Thyroid gland (tissue), 4 donors: ENCODE measurements around the gene SLC27A4. TPM values are rescaled to one million over a fixed set of nuclear protein-coding genes. Genes with fewer than 3 reads are reported as not detected.
A peak's percentile ranks its signal among the peaks of the same experiment; 100 is the strongest.

Source experiments
- DNase-seq, 2 donors: peaks; one replicate each; pipeline ENCODE4 v3.0.0-alpha.2; 2019
- H3K27ac ChIP-seq, 3 donors: fragments of 200-600 bp; sonication (generic); 1 replicate in 2 of 3; 2 replicates in 1 of 3; pipeline ENCODE4 v1.5.1; 2016 to 2019; ENCODE audit warnings: mild to moderate bottlenecking in 1 of 3, moderate library complexity in 1 of 3
- H3K27me3 ChIP-seq: fragments of 200-600 bp; sonication (generic); one replicate; pipeline ENCODE4 v1.5.1; 2019
- H3K36me3 ChIP-seq, 2 donors: fragments of 200-600 bp; sonication (generic); one replicate each; pipeline ENCODE4 v1.5.1; 2016 to 2019
- H3K4me1 ChIP-seq, 2 donors: fragments of 200-600 bp; sonication (generic); one replicate each; pipeline ENCODE4 v1.5.1; 2017 to 2019
- H3K4me3 ChIP-seq, 3 donors: fragments of 200-600 bp; sonication (generic); replicated peaks in 1 of 3; 1 replicate in 2 of 3; 2 replicates in 1 of 3; pipeline ENCODE4 v1.5.1; 2016; ENCODE audit warnings: mild to moderate bottlenecking in 1 of 3
- H3K9me3 ChIP-seq: fragments of 200-600 bp; sonication (generic); one replicate; pipeline ENCODE4 v1.5.1; 2017
- CTCF ChIP-seq, 6 experiments: fragments of 200-600 bp in 3 of 6; fragments of 450-650 bp in 3 of 6; sonication (generic) in 3 of 6; IDR thresholded peaks; one replicate each; pipeline ENCODE4 v1.5.1; 2016 to 2019; ENCODE audit warnings: antibody characterized with exemption in 6 of 6, mild to moderate bottlenecking in 2 of 6, inconsistent platforms in 1 of 6, moderate library complexity in 1 of 6
- POLR2A ChIP-seq, 2 donors: fragments of 450-650 bp; IDR thresholded peaks; one replicate each; pipeline ENCODE4 v1.6.1; 2017; ENCODE audit warnings: antibody characterized with exemption in 2 of 2, mild to moderate bottlenecking in 2 of 2, moderate library complexity in 1 of 2
- WGBS, 2 donors: methylation state at CpG; one replicate each; pipeline ENCODE4 v1.1.5; 2017; 5-methylcytosine and 5-hydroxymethylcytosine counted together
- intact Hi-C: fragments of 100-400 bp; cut with DNase I; formaldehyde crosslinking; loops from one replicate; pipeline ENCODE4 v1.15.1; 2023
- total RNA-seq, 4 donors: library from RNA; depleted of rRNA; stranded (reverse); fragments of >200 nt; gene quantifications; one replicate each; pipeline ENCODE4 v1.2.3, GENCODE V29; 2016

SLC27A4 gene
- total RNA-seq, 4 donors from 2014 or later: 15.9 to 38.4 (median 30.4) TPM

- intact Hi-C loops: no loop called here
- Histone ChIP-seq H3K27ac (no peak overlapping the region), H3K4me3 (no peak overlapping the region), H3K4me1 (peaks cover 12 to 25% of the 10 kb centered on the region in 2 donors), H3K9me3 (no peaks in the 10 kb centered on the region), H3K27me3 (no peaks in the 10 kb centered on the region), H3K36me3 (no peaks in the 10 kb centered on the region)
- WGBS, 2 donors: 91 to 92% methylated on average over 9 of the region's 9 CpGs
- no peak for TF ChIP-seq CTCF (IDR thresholded peaks at IDR 0.05)
- no peak for TF ChIP-seq POLR2A (IDR thresholded peaks at IDR 0.05)
- no peak for DNase-seq
Measured at GRCh38 chr9:128369024-128369706, 28.8 kb downstream of the SLC27A4 start.

- Histone ChIP-seq H3K4me1 (peaks cover 6 to 17% of the 10 kb centered on the region in 2 donors), H3K4me3 (peak overlapping the region; percentile 33 to 81 (median 65)), H3K9me3 (no peaks in the 10 kb centered on the region), H3K27me3 (no peaks in the 10 kb centered on the region), H3K36me3 (no peaks in the 10 kb centered on the region), H3K27ac (peak overlapping the region; percentile 72 to 86 (median 76))
- intact Hi-C loops: no loop called here
- DNase-seq: no peak
- no peak for TF ChIP-seq CTCF (IDR thresholded peaks at IDR 0.05)
- TF ChIP-seq POLR2A (IDR thresholded peaks at IDR 0.05): no peak
Measured at GRCh38 chr9:128370367-128370751, 30.0 kb downstream of the SLC27A4 start.

GRCh38 chr9:128370752-128371629 lies 30.7 kb downstream of the SLC27A4 start, which contains the start of gene URM1:
Gene URM1 (plus strand): TSS chr9:128371374. CDS start chr9:128371381, 7 bp downstream.
- WGBS, 2 donors: 0% methylated on average over 12 to 29 of the region's 55 CpGs

GRCh38 chr9:128371630-128372117 lies 31.3 kb downstream of the SLC27A4 start:
- intact Hi-C loops: no loop called here
- WGBS, 2 donors: 1% methylated on average over 10 of the region's 10 CpGs
- no peaks in the 10 kb centered on the region for H3K9me3 ChIP-seq
- no peak for TF ChIP-seq CTCF (IDR thresholded peaks at IDR 0.05)
- TF ChIP-seq POLR2A (IDR thresholded peaks at IDR 0.05): no peak
- no peaks in the 10 kb centered on the region for H3K27me3 ChIP-seq
- peak overlapping the region; percentile 52 to 81 (median 65) for H3K4me3 ChIP-seq
- peaks cover 6 to 17% of the 10 kb centered on the region in 2 donors for H3K4me1 ChIP-seq
- DNase-seq: no peak
- peak overlapping the region; percentile 35 to 61 (median 41) for H3K27ac ChIP-seq
- no peaks in the 10 kb centered on the region for H3K36me3 ChIP-seq

More at GRCh38 chr9:128370752-128371629, 30.7 kb downstream of the SLC27A4 start, which contains the start of gene URM1:
- Histone ChIP-seq H3K4me1 (peaks cover 6 to 17% of the 10 kb centered on the region in 2 donors), H3K4me3 (peak within 1 kb of the TSS; percentile 52 to 81 (median 65)), H3K27ac (peak within 1 kb of the TSS; percentile 72 to 86 (median 76)), H3K36me3 (no peaks in the 10 kb centered on the region), H3K27me3 (no peaks in the 10 kb centered on the region), H3K9me3 (no peaks in the 10 kb centered on the region)
- intact Hi-C loops: no loop called here
- TF ChIP-seq CTCF (IDR thresholded peaks at IDR 0.05) (no peak), POLR2A (IDR thresholded peaks at IDR 0.05) (peak; percentile 72 to 88)
- DNase-seq: peak; percentile 94 to 96
